Measurements from ENCODE around the gene CDHR4.

The CDHR4 gene

GRCh38 chr3:49745986-49746385 lies 53.7 kb downstream of the CDHR4 start:
- no peak for DNase-seq (ENCODE audit: low read depth in 2 of 2, low spot score in 1 of 2)

Measured in stimulated activated CD8-positive, alpha-beta memory T cell treated with anti-CD3 and anti-CD28 coated beads, Interleukin-4, amount 100 ng/mL, for 4 hours (primary cell).